Neural progenitor cell (in vitro differentiated cells): ENCODE measurements around the gene VAV2. TPM values are rescaled to one million over a fixed set of nuclear protein-coding genes. Genes with fewer than 3 reads are reported as not detected.
"Not testable (repeated sequence)": the region's sequence is repeated elsewhere in the genome, so short reads cannot be mapped to it uniquely, and the experiment has no call there.

Source experiments
- DNase-seq: peaks from one replicate; pipeline ENCODE4 v3.0.0-alpha.2; 2016; ENCODE audit warnings: low spot score
- H2AFZ ChIP-seq: fragments of 200-600 bp; sonication (generic); replicated peaks from 2 replicates; pipeline ENCODE4 v1.6.1; 2016; ENCODE audit warnings: antibody characterized with exemption
- H3F3A ChIP-seq: fragments of 200-600 bp; sonication (generic); 2 replicates; pipeline ENCODE4 v1.6.1; 2016; ENCODE audit warnings: antibody characterized with exemption, low read depth
- H3K27ac ChIP-seq: fragments of 200-600 bp; sonication (generic); 2 replicates; pipeline ENCODE4 v1.5.1; 2016; ENCODE audit warnings: mild to moderate bottlenecking
- H3K27me3 ChIP-seq: fragments of 200-600 bp; sonication (generic); 2 replicates; pipeline ENCODE4 v1.6.1; 2016; ENCODE audit warnings: mild to moderate bottlenecking, moderate library complexity
- H3K36me3 ChIP-seq: fragments of 200-600 bp; sonication (generic); 2 replicates; pipeline ENCODE4 v1.5.1; 2016
- H3K4me1 ChIP-seq: fragments of 200-600 bp; sonication (generic); 2 replicates; pipeline ENCODE4 v1.6.1; 2016; ENCODE audit warnings: mixed run types
- H3K4me2 ChIP-seq: fragments of 200-600 bp; sonication (generic); 2 replicates; pipeline ENCODE4 v1.6.1; 2016
- H3K4me3 ChIP-seq: fragments of 200-600 bp; sonication (generic); 2 replicates; pipeline ENCODE4 v1.5.1; 2016
- H3K79me2 ChIP-seq: fragments of 200-600 bp; sonication (generic); 2 replicates; pipeline ENCODE4 v1.6.1; 2016; ENCODE audit warnings: low read depth
- H3K9ac ChIP-seq: fragments of 200-600 bp; sonication (generic); 2 replicates; pipeline ENCODE4 v1.6.1; 2016
- H3K9me3 ChIP-seq: fragments of 200-600 bp; sonication (generic); 2 replicates; pipeline ENCODE4 v1.5.1; 2016; ENCODE audit warnings: low read depth
- H4K20me1 ChIP-seq: fragments of 200-600 bp; sonication (generic); 2 replicates; pipeline ENCODE4 v1.6.1; 2016; ENCODE audit warnings: low read depth
- H3K27ac Mint-ChIP-seq: 3 replicates; pipeline ENCODE4 v1.8.0; 2021; ENCODE audit warnings: mixed read lengths
- H3K27me3 Mint-ChIP-seq: 2 replicates; pipeline ENCODE4 v1.8.0; 2022; ENCODE audit warnings: low read depth, mild to moderate bottlenecking, inconsistent platforms, moderate library complexity, mixed read lengths; ENCODE audit not compliant: insufficient read depth
- H3K36me3 Mint-ChIP-seq: 3 replicates; pipeline ENCODE4 v1.8.0; 2021; ENCODE audit warnings: mixed read lengths
- H3K4me1 Mint-ChIP-seq: 3 replicates; pipeline ENCODE4 v1.8.0; 2021; ENCODE audit warnings: mixed read lengths
- H3K4me3 Mint-ChIP-seq: 3 replicates; pipeline ENCODE4 v1.8.0; 2021; ENCODE audit warnings: mild to moderate bottlenecking, moderate library complexity, mixed read lengths
- H3K9me3 Mint-ChIP-seq: 3 replicates; pipeline ENCODE4 v1.8.0; 2020; ENCODE audit warnings: mixed read lengths
- EZH2 ChIP-seq: fragments of 200-600 bp; sonication (generic); IDR thresholded peaks from 2 replicates; pipeline ENCODE4 v1.6.1; 2017; ENCODE audit warnings: antibody characterized with exemption, mild to moderate bottlenecking, moderate library complexity
- EZH2phosphoT487 ChIP-seq: fragments of 200-600 bp; sonication (generic); IDR thresholded peaks from 2 replicates; pipeline ENCODE4 v1.6.1; 2017; ENCODE audit warnings: antibody characterized with exemption
- total RNA-seq: library from RNA; depleted of rRNA; stranded (reverse); fragments of >200 nt; gene quantifications from 2 replicates; pipeline ENCODE4 v1.2.3, GENCODE V29; 2015; ENCODE audit warnings: low replicate concordance
- TF ChIP-seq, protein P1 (sequence below): fragments of 200-600 bp; sonication (generic); IDR thresholded peaks from 2 replicates; pipeline ENCODE4 v1.5.1; 2017; ENCODE audit warnings: antibody characterized with exemption, mild to moderate bottlenecking

Gene VAV2
- total RNA-seq, 1 donor from 2014 or later = 12.9 TPM

DNA sequence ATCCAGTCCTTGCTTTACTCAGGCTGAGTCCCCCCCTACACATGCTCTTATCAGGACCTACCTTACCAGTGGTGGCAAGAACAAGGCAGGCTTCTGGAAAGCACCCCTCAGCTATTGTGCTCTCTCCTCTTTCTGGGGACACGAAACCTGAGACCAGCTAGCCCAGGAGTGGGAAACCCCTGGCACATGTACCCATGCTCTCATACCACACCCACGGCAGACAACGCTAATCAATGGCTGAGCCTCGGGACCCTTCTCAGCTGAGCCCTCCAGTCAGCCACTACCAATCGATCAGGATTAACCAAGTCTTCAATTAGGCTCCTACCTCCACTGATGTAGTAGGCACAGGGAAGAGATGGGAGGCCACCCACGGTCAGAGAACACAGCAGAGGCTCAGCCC lies 65.1 kb downstream of the VAV2 start:
- Histone ChIP-seq H3K79me2 (peaks cover 55% of the 10 kb centered on the region), H4K20me1 (peaks cover 45% of the 10 kb centered on the region)
- H3K27ac Mint-ChIP-seq = peak overlapping the region; percentile 65

GRCh38 chr9:133926165-133926856 lies 65.8 kb downstream of the VAV2 start:
- Histone ChIP-seq H3F3A (no peaks in the 10 kb centered on the region), H3K27me3 (no peaks in the 10 kb centered on the region), H3K4me1 (peaks cover 5% of the 10 kb centered on the region), H3K9ac (no peak overlapping the region), H4K20me1 (peaks cover 38% of the 10 kb centered on the region), H3K36me3 (no peaks in the 10 kb centered on the region), H3K4me3 (no peak overlapping the region), H3K79me2 (peaks cover 58% of the 10 kb centered on the region), H3K4me2 (no peak overlapping the region), H3K9me3 (no peaks in the 10 kb centered on the region), H2AFZ (no peak overlapping the region), H3K27ac (no peak overlapping the region)
- no peak for DNase-seq
- Mint-ChIP-seq H3K4me3 (no peak overlapping the region), H3K9me3 (no peaks in the 10 kb centered on the region), H3K36me3 (peaks cover 13% of the 10 kb centered on the region), H3K27me3 (peaks cover 5% of the 10 kb centered on the region), H3K27ac (no peak overlapping the region), H3K4me1 (peaks cover 27% of the 10 kb centered on the region)
- TF ChIP-seq EZH2 = no peak
- no peak for TF ChIP-seq EZH2phosphoT487
- TF ChIP-seq, protein P1, sequence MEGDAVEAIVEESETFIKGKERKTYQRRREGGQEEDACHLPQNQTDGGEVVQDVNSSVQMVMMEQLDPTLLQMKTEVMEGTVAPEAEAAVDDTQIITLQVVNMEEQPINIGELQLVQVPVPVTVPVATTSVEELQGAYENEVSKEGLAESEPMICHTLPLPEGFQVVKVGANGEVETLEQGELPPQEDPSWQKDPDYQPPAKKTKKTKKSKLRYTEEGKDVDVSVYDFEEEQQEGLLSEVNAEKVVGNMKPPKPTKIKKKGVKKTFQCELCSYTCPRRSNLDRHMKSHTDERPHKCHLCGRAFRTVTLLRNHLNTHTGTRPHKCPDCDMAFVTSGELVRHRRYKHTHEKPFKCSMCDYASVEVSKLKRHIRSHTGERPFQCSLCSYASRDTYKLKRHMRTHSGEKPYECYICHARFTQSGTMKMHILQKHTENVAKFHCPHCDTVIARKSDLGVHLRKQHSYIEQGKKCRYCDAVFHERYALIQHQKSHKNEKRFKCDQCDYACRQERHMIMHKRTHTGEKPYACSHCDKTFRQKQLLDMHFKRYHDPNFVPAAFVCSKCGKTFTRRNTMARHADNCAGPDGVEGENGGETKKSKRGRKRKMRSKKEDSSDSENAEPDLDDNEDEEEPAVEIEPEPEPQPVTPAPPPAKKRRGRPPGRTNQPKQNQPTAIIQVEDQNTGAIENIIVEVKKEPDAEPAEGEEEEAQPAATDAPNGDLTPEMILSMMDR = no peak

More for the DNA sequence above, 65.1 kb downstream of the VAV2 start:
- no peak overlapping the region for H3K9ac ChIP-seq
- no peak overlapping the region for H2AFZ ChIP-seq
- Mint-ChIP-seq H3K27me3 (peaks cover 5% of the 10 kb centered on the region), H3K9me3 (no peaks in the 10 kb centered on the region), H3K4me1 (peaks cover 30% of the 10 kb centered on the region), H3K36me3 (peaks cover 13% of the 10 kb centered on the region), H3K4me3 (no peak overlapping the region)
- H3K4me1 ChIP-seq = peaks cover 5% of the 10 kb centered on the region
- TF ChIP-seq EZH2 (no peak), EZH2phosphoT487 (no peak)
- TF ChIP-seq, protein P1 = no peak
- H3K4me2 ChIP-seq = no peak overlapping the region
- no peaks in the 10 kb centered on the region for H3K36me3 ChIP-seq
- no peak overlapping the region for H3K27ac ChIP-seq
- no peaks in the 10 kb centered on the region for H3F3A ChIP-seq
- H3K9me3 ChIP-seq = no peaks in the 10 kb centered on the region
- DNase-seq = no peak
- no peaks in the 10 kb centered on the region for H3K27me3 ChIP-seq
- no peak overlapping the region for H3K4me3 ChIP-seq

- peaks cover 58% of the 10 kb centered on the region for H3K79me2 ChIP-seq
- H3K4me3 Mint-ChIP-seq = no peak overlapping the region
- no peaks in the 10 kb centered on the region for H3K9me3 ChIP-seq
- H3K9me3 Mint-ChIP-seq = no peaks in the 10 kb centered on the region
- no peak for DNase-seq
- peaks cover 13% of the 10 kb centered on the region for H3K36me3 Mint-ChIP-seq
- TF ChIP-seq, protein P1 = peak; percentile 4
- no peak for TF ChIP-seq EZH2phosphoT487
- H3K27ac ChIP-seq = no peak overlapping the region
- peaks cover 5% of the 10 kb centered on the region for H3K27me3 Mint-ChIP-seq
- H3K27me3 ChIP-seq = no peaks in the 10 kb centered on the region
- H3K9ac ChIP-seq = no peak overlapping the region
- no peaks in the 10 kb centered on the region for H3F3A ChIP-seq
- no peak overlapping the region for H3K27ac Mint-ChIP-seq
- peaks cover 33% of the 10 kb centered on the region for H4K20me1 ChIP-seq
- H3K4me2 ChIP-seq = no peak overlapping the region
- H3K4me3 ChIP-seq = no peak overlapping the region
- no peak overlapping the region for H2AFZ ChIP-seq
- H3K4me1 ChIP-seq = peaks cover 8% of the 10 kb centered on the region
- no peaks in the 10 kb centered on the region for H3K36me3 ChIP-seq
- peaks cover 23% of the 10 kb centered on the region for H3K4me1 Mint-ChIP-seq
These were observed 67.7 kb downstream of the VAV2 start for GRCh38 chr9:133924453-133924852.

- H3K9me3 Mint-ChIP-seq, H3K27ac ChIP-seq, H3K4me2 ChIP-seq, DNase-seq, H3K27me3 Mint-ChIP-seq, H3K27me3 ChIP-seq, H2AFZ ChIP-seq, H3K27ac Mint-ChIP-seq, H3K9ac ChIP-seq, H3F3A ChIP-seq, H3K4me3 ChIP-seq, H3K4me3 Mint-ChIP-seq, H3K9me3 ChIP-seq, H3K36me3 ChIP-seq: not testable (repeated sequence)
- H3K4me1 Mint-ChIP-seq = peaks cover 28% of the 10 kb centered on the region
- peaks cover 27% of the 10 kb centered on the region for H4K20me1 ChIP-seq
- peaks cover 14% of the 10 kb centered on the region for H3K4me1 ChIP-seq
- peaks cover 13% of the 10 kb centered on the region for H3K36me3 Mint-ChIP-seq
- H3K79me2 ChIP-seq = peaks cover 65% of the 10 kb centered on the region
These were observed 68.5 kb downstream of the VAV2 start for GRCh38 chr9:133923608-133924007.
